ENCODE results near the gene EN2.

Gene EN2

DNA sequence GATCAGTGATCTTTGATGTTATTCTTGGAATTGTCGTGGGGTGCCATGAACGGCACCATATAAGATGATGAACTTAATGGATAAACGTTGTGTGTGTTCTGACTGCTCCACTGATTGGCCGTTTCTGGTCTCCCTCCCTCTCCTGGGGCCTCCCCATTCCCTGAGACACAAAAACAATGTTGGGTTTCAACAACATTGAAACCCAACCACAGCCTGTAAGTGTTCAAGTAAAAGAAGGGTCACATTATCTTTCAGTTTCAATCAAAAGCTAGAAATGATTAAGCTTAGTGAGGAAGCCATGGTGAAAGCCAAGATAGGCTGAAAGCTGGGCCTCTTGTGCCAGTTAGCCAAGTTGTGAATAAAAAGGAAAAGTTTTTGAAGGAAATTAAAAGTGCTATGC, 19.5 kb downstream of the EN2 start:
- no peak for DNase-seq (ENCODE audit: low spot score)
- POLR2A ChIA-PET (ENCODE audit: low non-redundant PET) = no interaction called here
- TF ChIP-seq, protein P1, sequence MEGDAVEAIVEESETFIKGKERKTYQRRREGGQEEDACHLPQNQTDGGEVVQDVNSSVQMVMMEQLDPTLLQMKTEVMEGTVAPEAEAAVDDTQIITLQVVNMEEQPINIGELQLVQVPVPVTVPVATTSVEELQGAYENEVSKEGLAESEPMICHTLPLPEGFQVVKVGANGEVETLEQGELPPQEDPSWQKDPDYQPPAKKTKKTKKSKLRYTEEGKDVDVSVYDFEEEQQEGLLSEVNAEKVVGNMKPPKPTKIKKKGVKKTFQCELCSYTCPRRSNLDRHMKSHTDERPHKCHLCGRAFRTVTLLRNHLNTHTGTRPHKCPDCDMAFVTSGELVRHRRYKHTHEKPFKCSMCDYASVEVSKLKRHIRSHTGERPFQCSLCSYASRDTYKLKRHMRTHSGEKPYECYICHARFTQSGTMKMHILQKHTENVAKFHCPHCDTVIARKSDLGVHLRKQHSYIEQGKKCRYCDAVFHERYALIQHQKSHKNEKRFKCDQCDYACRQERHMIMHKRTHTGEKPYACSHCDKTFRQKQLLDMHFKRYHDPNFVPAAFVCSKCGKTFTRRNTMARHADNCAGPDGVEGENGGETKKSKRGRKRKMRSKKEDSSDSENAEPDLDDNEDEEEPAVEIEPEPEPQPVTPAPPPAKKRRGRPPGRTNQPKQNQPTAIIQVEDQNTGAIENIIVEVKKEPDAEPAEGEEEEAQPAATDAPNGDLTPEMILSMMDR (conservative IDR thresholded peaks at IDR 0.05; ENCODE audit: low read depth) = no peak
- CTCF ChIA-PET = no interaction called here
- no peak overlapping the region for H3K27ac ChIP-seq

DNA sequence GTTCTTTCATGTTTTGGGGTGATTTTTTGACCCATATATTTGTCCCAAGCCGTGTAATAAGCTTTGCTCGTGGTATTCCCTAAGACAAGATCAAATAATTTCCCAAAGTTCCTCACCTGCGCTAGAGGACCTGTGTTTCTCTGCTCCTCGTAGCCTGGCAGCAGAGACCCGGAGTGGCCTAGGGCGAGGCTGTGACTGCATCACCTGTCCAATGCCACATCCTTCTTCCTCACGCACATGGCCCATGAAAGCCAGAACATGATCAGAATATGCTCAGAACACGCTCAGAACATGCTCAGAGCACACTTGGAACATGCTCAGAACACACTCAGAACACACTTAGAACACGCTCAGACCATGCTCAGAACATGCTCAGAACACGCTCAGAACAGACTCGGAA, 23.8 kb downstream of the EN2 start:
- DNase-seq (ENCODE audit: low spot score) = no peak

DNA sequence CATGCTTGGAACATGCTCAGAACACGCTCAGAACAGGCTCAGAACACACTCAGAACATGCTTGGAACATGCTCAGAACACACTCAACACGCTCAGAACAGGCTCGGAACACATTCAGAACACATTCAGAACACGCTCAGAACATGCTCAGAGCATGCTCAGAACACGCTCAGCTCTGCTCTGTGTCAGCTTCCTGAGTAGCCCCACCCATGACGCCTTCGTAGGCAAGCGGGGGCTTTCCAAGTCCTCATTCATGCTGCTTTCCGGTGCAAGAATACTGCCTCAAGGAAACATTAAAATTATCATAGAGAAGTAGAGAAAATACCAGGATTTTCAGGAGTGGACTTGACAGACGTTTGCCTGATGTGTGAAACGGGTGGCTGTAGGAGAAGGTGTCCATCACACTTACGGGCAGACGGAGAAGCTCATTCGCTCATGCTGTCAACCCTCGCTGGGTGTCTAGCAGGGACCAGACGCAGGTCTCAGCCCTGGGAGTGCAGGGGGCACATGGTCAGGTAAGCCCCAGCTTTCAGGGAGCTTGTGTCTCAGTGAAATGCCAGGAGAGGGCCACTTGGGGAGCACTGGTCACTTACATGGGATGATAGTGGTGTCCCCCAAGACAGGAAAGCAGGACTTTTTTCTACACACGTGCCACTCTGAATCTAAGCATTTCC, 24.7 kb downstream of the EN2 start:
- ChIA-PET CTCF (no interaction called here), POLR2A (ENCODE audit: low non-redundant PET) (no interaction called here)
- no peak for DNase-seq (ENCODE audit: low spot score)
- TF ChIP-seq, protein P1 (conservative IDR thresholded peaks at IDR 0.05; ENCODE audit: low read depth) = no peak
- H3K27ac ChIP-seq = no peak overlapping the region

More for the DNA sequence above, 23.8 kb downstream of the EN2 start:
- POLR2A ChIA-PET (ENCODE audit: low non-redundant PET) = no interaction called here
- CTCF ChIA-PET = interaction anchor here (1.2 kb wide), 1 partner anchor 17 kb away, joined by 5 read pairs; no protein-coding TSS in a partner anchor
- TF ChIP-seq, protein P1 (conservative IDR thresholded peaks at IDR 0.05; ENCODE audit: low read depth) = no peak
- no peak overlapping the region for H3K27ac ChIP-seq

DNA sequence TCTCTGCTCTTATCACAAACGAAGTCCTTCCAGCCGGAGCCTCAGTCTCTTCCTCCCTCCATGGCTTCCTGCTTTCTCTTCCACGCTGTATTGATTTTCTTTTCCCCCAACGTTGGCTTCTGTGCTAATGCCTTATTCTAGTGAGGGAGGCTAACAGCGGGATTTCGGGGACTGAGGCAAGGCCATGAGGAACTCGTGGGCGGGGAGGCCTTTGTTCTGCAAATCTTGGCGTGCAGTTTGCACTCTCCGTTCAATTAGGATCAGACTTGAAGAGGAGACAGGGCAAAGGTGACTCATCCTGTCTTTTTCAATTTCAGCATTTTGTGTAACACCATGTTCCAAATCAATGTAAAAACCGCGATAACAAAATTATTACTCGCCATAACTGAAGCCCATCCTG, 25.3 kb downstream of the EN2 start:
- CTCF ChIA-PET = no interaction called here

DNA sequence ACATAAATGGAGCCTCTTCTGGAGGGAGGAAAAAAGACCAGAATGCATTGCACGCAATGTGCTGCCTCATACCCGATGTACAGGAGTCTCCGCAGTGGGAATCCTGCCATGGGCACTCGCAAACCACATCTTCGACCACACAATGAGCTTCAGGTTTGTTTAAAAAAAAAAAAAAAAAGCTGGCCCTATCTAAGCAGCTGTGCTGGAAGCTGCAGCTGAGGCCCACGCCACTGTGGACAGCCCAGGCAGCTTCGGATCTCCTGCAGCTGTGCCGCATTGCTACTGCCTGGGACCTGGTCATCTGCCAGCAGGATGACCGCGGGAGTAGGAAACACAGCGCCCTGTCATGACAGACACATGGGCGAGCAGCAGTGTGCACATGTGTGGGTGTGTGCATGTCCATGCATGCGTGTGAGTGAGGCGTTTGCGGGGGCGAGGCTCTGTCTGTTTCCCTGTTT, 26.0 kb downstream of the EN2 start:
- TF ChIP-seq, protein P1 (conservative IDR thresholded peaks at IDR 0.05; ENCODE audit: low read depth) = no peak
- CTCF ChIA-PET = no interaction called here
- DNase-seq (ENCODE audit: low spot score) = peak; percentile 24
- POLR2A ChIA-PET (ENCODE audit: low non-redundant PET) = no interaction called here
- H3K27ac ChIP-seq = no peak overlapping the region

More for the DNA sequence above, 25.3 kb downstream of the EN2 start:
- no peak overlapping the region for H3K27ac ChIP-seq
- TF ChIP-seq, protein P1 (conservative IDR thresholded peaks at IDR 0.05; ENCODE audit: low read depth) = no peak
- POLR2A ChIA-PET (ENCODE audit: low non-redundant PET) = no interaction called here
- DNase-seq (ENCODE audit: low spot score) = no peak

DNA sequence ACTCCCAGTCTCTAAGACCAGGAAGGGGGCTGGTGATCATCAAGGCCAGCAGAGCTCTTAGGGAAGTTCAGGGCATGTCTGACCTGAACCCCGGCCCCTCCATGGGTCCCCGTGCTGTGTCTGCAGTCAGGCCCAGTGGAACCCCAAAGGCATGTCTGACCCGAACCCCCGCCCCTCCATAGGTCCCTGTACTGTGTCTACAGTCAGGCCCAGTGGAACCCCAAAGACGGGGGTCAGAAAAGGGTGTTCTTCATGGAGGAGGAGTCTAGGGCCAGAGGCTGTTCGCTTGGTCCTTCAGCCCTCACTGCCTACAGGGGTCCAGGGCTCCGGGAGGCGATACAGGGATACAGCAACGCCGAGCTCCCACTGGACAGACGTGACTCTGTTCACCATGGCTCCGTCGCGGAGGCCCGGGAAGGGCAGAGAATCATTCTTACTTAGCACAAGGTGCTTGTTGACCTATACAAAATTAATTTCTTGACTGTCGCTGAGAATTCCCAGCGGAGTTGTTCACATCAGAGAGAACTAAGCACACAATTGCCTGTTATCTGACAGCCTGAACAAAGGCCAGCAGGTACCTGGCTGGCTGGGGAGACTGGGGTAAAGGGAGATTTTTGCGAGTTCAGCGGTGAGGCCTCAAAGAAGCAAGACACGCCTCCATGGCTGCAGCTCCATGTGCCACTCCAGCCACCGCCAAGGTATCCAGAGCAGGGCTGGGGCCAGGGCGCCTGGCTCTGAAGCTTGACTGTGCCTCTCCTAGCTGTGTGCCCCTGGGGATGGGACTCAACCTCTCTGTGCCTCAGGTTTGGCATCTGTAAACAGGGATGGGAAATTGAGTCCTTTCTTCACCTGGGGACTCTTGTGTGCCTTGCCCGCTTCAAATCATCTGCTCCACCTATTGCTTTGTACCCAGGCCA, 26.8 kb downstream of the EN2 start:
- DNase-seq (ENCODE audit: low spot score) = no peak
- ChIA-PET CTCF (no interaction called here), POLR2A (ENCODE audit: low non-redundant PET) (no interaction called here)
- TF ChIP-seq, protein P1 (conservative IDR thresholded peaks at IDR 0.05; ENCODE audit: low read depth) = no peak
- H3K27ac ChIP-seq = no peak overlapping the region

All from RWPE1 (cell line).